RWPE1 (cell line): Measurements from ENCODE around the gene BRINP1.

Source experiments
- CTCF ChIA-PET: fragments of 350-600 bp; sonication (Branson Sonifier 250); formaldehyde crosslinking; extraction: SDS; loops from one replicate; lab custom pipeline; 2021; lab: Yijun Ruan, JAX
- POLR2A ChIA-PET: fragments of 400-600 bp; formaldehyde crosslinking; extraction: SDS; loops from one replicate; lab custom pipeline; 2020; ENCODE audit warnings: antibody characterized with exemption; ENCODE audit not compliant: low non-redundant PET; lab: Yijun Ruan, JAX
- DNase-seq: peaks from one replicate; pipeline ENCODE4 v3.0.0; 2012; ENCODE audit warnings: low spot score
- H3K27ac ChIP-seq: fragments of 450-650 bp; 2 replicates; pipeline ENCODE4 v1.5.1; 2017
- TF ChIP-seq, protein P1 (sequence below): fragments of 450-650 bp; conservative IDR thresholded peaks from 2 replicates; pipeline ENCODE4 v1.5.1; 2017; ENCODE audit warnings: low read depth, mild to moderate bottlenecking

The BRINP1 gene

DNA sequence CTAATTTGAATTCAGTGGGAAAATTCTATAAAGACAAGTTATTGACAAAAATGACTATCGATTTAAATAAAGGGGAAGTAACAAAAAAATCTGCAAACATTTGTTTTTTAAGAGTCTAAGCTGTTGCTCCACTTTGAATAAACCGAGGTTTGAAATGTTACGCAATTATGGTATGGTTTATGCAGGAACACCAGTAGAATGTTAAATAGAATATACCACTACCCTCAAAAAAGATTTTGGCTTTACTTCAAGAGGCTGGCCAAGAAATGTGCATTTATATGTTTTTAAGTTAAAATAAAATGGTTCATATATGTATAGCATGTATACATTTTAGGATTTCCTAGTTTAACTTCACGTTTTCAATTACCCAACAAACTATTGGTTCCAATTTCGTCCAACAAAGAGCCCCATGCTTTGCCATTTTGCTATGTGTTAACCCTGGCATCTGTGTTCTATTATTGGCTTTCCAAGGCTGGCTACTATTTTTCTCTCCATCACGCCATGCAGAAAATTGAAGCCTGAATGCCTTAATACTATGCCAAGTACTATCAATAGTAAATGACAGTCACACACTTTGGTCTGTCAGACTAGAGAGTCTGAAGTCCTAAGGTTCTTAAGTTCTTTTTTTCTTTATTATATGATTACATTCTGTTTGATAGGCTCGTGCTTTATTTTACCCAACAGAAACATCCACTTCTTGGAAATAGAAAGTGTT, 171.2 kb downstream of the BRINP1 start:
- DNase-seq, result no peak
- no peak overlapping the region for H3K27ac ChIP-seq
- ChIA-PET POLR2A (no interaction called here), CTCF (no interaction called here)
- TF ChIP-seq, protein P1, sequence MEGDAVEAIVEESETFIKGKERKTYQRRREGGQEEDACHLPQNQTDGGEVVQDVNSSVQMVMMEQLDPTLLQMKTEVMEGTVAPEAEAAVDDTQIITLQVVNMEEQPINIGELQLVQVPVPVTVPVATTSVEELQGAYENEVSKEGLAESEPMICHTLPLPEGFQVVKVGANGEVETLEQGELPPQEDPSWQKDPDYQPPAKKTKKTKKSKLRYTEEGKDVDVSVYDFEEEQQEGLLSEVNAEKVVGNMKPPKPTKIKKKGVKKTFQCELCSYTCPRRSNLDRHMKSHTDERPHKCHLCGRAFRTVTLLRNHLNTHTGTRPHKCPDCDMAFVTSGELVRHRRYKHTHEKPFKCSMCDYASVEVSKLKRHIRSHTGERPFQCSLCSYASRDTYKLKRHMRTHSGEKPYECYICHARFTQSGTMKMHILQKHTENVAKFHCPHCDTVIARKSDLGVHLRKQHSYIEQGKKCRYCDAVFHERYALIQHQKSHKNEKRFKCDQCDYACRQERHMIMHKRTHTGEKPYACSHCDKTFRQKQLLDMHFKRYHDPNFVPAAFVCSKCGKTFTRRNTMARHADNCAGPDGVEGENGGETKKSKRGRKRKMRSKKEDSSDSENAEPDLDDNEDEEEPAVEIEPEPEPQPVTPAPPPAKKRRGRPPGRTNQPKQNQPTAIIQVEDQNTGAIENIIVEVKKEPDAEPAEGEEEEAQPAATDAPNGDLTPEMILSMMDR, result no peak

DNA sequence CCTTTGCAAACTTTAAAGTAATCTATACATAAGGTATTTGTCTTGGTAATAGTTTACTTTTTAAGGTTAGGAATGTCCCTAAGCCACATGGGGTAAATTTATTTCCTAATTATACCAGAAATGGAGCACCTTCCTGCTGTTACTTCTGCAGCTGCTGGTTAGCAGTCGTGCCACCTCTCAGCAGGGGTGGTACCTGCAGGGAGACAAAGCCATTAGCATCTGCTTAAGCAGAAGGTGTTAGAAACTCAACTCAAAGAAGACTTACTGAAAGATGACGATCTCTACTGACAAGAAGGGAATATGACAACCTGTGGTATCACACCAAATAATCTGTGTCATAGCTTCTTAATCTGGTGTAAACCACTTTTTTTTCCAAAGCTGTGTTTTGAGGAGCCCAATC, 173.7 kb downstream of the BRINP1 start:
- DNase-seq, result no peak
- TF ChIP-seq, protein P1, result no peak
- POLR2A ChIA-PET, result no interaction called here
- CTCF ChIA-PET, result no interaction called here
- no peak overlapping the region for H3K27ac ChIP-seq

DNA sequence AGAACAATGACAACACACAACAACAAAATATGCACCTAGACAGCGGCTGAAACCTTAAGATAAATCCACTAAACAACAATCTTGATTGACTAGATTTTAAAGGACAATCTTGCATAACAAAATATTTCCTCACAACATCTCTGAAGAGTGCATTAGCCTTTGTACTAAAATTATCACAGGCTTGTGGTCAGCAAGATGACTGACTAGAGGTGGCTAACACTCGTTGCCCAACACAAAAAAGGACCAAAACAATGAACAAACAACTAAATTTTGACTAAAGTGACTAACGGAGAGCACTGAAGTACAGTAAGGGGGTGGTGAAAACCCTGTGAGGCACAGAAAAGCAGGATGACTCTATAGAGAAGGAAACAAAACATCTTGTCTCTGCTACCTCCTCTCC, 183.9 kb downstream of the BRINP1 start:
- DNase-seq, result no peak
- TF ChIP-seq, protein P1, result no peak
- no peak overlapping the region for H3K27ac ChIP-seq
- POLR2A ChIA-PET, result no interaction called here
- CTCF ChIA-PET, result no interaction called here

DNA sequence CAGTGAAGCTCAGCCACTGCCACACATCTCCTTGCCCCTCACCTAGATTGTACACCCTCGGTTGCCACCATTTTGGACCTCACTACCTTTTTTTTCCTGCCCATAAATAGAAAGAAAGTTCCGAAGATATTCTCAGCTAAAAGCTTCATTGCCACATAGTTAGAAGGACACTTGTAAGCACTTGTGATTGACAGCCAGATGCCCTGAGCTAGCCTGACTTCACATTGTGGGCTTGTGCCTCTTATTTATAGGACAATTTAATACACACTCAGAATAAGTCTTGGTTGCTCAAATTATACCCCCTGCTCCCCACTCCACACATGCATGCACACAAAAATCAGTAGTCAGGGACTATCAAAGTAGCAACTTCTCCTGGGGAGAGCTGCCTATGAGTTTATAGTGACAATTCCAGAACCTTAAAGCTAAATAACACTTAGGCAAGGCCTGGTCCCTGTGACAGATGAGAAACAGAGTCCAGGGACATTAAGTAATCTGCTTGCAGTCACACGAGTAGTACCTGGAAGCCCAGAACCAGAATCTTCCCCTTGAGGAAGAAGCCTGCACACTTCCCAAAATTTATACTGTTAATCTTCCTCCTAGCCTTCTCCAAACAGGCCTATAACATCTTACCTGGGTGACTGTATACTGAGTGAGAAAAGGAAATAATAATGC, 184.8 kb downstream of the BRINP1 start:
- no peak overlapping the region for H3K27ac ChIP-seq
- DNase-seq, result no peak
- TF ChIP-seq, protein P1, result no peak
- ChIA-PET POLR2A (no interaction called here), CTCF (no interaction called here)

DNA sequence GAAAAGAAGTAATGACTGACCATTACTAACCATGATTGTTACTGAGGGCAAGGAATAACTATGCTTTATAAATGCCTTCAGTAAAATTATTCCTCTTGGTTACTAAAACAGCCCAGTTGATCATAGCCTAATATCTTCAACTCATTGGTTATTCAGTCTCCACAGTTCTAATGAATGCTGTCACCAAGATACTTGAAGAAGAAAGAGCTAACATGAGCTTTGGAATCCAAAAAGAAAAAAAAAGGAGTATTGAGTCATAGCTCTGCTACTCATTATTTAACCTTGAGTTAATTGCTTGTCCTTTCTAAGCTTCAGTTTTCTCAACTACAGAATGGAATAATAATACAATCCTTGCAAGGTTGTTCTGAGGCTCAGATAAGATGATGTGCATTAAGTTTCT, 187.7 kb downstream of the BRINP1 start:
- POLR2A ChIA-PET, result no interaction called here
- TF ChIP-seq, protein P1, result no peak
- CTCF ChIA-PET, result no interaction called here
- no peak overlapping the region for H3K27ac ChIP-seq
- no peak for DNase-seq

DNA sequence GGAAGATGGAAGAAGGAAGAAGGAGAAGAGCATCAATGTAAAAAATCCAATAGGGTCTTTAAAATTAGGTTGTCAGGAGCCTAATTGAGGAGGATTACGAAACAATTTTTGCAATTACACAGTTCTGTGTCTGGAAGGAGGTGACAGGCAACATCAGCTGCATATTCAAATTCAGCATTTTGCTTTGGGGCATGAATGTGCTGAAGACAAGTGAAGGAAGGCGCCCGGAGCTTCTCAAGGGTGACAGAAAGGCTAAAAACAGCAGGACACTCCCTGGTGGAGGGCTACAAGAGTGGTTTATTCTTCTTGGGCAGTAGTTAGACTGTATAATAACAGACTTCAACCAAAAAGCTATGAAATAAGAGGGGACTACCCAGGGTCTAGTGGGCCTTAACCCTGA, 188.3 kb downstream of the BRINP1 start:
- TF ChIP-seq, protein P1, result no peak
- ChIA-PET CTCF (no interaction called here), POLR2A (no interaction called here)
- no peak overlapping the region for H3K27ac ChIP-seq
- DNase-seq, result no peak
